ENCODE results near the gene ANXA1.

GRCh38 chr9:73141282-73141681, 10.4 kb upstream of the ANXA1 start:
- TF ChIP-seq CTCF (conservative IDR thresholded peaks at IDR 0.05; ENCODE audit: low read depth in 2 of 2) (no peak), POLR2AphosphoS5 (IDR thresholded peaks at IDR 0.05; ENCODE audit: low read depth) (no peak)
